Prostate gland (tissue), 2 donors: Measurements from ENCODE around the gene NAV2. TPM values are rescaled to one million over a fixed set of nuclear protein-coding genes. Genes with fewer than 3 reads are reported as not detected.

Source experiments
- DNase-seq: peaks from one replicate; pipeline ENCODE4 v3.0.0-alpha.2; 2019; ENCODE audit warnings: low spot score
- H3K27ac ChIP-seq, 2 donors: fragments of 200-600 bp; sonication (generic); 2 replicates each; pipeline ENCODE4 v1.5.1; 2017 to 2019
- H3K27me3 ChIP-seq: fragments of 200-600 bp; sonication (generic); replicated peaks from 2 replicates; pipeline ENCODE4 v1.5.1; 2019; ENCODE audit not compliant: insufficient read depth
- H3K36me3 ChIP-seq, 2 donors: fragments of 200-600 bp; sonication (generic); 1 replicate in 1 of 2; 2 replicates in 1 of 2; pipeline versions ENCODE4 v1.5.1 to v1.8.1; 2017 to 2019
- H3K4me1 ChIP-seq: fragments of 200-600 bp; sonication (generic); replicated peaks from 2 replicates; pipeline ENCODE4 v1.5.1; 2019
- H3K4me3 ChIP-seq, 2 donors: fragments of 200-600 bp; sonication (generic); 2 replicates each; pipeline ENCODE4 v1.5.1; 2017 to 2019
- H3K9me3 ChIP-seq: fragments of 200-600 bp; sonication (generic); 2 replicates; pipeline ENCODE4 v1.5.1; 2017
- POLR2A ChIP-seq: fragments of 450-650 bp; IDR thresholded peaks from one replicate; pipeline ENCODE4 v1.6.1; 2016; ENCODE audit warnings: antibody characterized with exemption, mild to moderate bottlenecking
- POLR2AphosphoS5 ChIP-seq: sonication (generic); formaldehyde crosslinking; IDR thresholded peaks from one replicate; pipeline ENCODE4 v1.6.1; 2017; ENCODE audit warnings: antibody characterized with exemption
- WGBS: methylation state at CpG from one replicate; pipeline ENCODE4 v1.1.5; 2018; 5-methylcytosine and 5-hydroxymethylcytosine counted together
- intact Hi-C: fragments of 100-400 bp; cut with DNase I; formaldehyde crosslinking; loops from one replicate; pipeline ENCODE4 v1.14.2; 2022
- total RNA-seq, 2 donors: library from RNA; depleted of rRNA; stranded (reverse); fragments of >200 nt; gene quantifications; one replicate each; pipeline ENCODE4 v1.1.0, GENCODE V29; 2016
- TF ChIP-seq, protein P1 (sequence below), 4 experiments: fragments of 200-600 bp in 2 of 4; fragments of 450-650 bp in 2 of 4; sonication (generic) in 2 of 4; IDR thresholded peaks; 1 replicate in 3 of 4; 2 replicates in 1 of 4; pipeline ENCODE4 v1.5.1; 2016 to 2019; ENCODE audit warnings: antibody characterized with exemption in 4 of 4, mild to moderate bottlenecking in 2 of 4, moderate library complexity in 2 of 4

Gene NAV2
- total RNA-seq, 2 donors from 2014 or later: 17.1 to 26.6 TPM

- Histone ChIP-seq H3K27me3 (no peaks in the 10 kb centered on the region), H3K4me1 (no peaks in the 10 kb centered on the region), H3K27ac (no peak overlapping the region), H3K9me3 (no peaks in the 10 kb centered on the region), H3K4me3 (no peak overlapping the region), H3K36me3 (no peaks in the 10 kb centered on the region)
- TF ChIP-seq POLR2A: no peak
- TF ChIP-seq, protein P1, sequence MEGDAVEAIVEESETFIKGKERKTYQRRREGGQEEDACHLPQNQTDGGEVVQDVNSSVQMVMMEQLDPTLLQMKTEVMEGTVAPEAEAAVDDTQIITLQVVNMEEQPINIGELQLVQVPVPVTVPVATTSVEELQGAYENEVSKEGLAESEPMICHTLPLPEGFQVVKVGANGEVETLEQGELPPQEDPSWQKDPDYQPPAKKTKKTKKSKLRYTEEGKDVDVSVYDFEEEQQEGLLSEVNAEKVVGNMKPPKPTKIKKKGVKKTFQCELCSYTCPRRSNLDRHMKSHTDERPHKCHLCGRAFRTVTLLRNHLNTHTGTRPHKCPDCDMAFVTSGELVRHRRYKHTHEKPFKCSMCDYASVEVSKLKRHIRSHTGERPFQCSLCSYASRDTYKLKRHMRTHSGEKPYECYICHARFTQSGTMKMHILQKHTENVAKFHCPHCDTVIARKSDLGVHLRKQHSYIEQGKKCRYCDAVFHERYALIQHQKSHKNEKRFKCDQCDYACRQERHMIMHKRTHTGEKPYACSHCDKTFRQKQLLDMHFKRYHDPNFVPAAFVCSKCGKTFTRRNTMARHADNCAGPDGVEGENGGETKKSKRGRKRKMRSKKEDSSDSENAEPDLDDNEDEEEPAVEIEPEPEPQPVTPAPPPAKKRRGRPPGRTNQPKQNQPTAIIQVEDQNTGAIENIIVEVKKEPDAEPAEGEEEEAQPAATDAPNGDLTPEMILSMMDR (IDR thresholded peaks at IDR 0.05): no peak
- no peak for TF ChIP-seq POLR2AphosphoS5
- no peak for DNase-seq
- intact Hi-C loops: loop anchor here (10.0 kb wide), 1 partner anchor 70 kb away; no protein-coding TSS in a partner anchor
Measured at GRCh38 chr11:19985111-19985510, 272.5 kb downstream of the NAV2 start.

DNA sequence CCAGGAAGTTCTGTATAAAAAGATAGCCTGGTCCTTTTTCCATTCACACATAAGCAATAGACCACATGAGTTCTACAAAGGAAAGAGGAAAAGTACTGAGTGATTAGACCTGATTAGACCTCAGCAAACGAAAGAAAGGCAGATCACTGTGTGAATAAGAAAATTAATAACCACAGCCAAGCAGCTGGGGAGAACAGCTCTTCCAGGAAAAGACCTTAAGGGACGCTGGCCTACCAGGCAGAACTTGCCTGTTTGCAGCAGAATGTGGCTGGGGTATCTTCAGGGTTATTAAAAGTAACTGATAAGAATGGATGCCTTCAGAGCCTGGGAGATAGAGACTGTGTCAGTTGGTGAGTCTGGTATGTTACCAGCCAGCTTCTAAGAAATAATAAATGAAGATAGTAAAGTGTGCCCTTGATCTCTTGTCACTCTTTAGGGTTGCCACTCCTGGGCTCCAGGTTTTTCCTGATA lies 274.7 kb downstream of the NAV2 start:
- TF ChIP-seq, protein P1 (IDR thresholded peaks at IDR 0.05): no peak
- no peak for TF ChIP-seq POLR2AphosphoS5
- TF ChIP-seq POLR2A: no peak
- Histone ChIP-seq H3K9me3 (no peaks in the 10 kb centered on the region), H3K27me3 (no peaks in the 10 kb centered on the region), H3K36me3 (no peaks in the 10 kb centered on the region), H3K4me3 (no peak overlapping the region), H3K27ac (no peak overlapping the region), H3K4me1 (no peaks in the 10 kb centered on the region)
- no peak for DNase-seq
- intact Hi-C loops: loop anchor here (10.0 kb wide), 1 partner anchor 67 kb away; no protein-coding TSS in a partner anchor
- 31% methylated on average over 2 of the region's 2 CpGs for WGBS

DNA sequence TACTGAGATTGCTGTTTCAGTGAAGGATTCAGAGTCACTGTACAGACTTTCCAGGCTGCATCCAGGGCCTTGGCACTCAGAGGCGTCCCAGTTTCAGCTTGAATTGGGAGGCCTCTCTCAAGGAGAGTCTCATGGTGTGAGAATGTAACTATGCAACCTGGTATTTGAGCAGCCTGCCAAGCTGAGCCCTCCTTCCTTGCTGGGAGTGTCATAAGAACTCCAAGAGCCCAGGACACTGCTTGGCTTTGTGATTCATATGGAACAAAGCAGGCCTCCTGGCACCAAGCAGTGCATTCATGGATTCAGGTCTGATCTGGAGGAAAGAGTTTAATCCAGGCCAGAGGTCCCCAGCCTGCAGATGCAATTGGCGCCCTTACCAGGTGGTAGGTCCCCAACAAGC lies 276.0 kb downstream of the NAV2 start:
- WGBS: 36% methylated on average over 2 of the region's 2 CpGs
- Histone ChIP-seq H3K27me3 (no peaks in the 10 kb centered on the region), H3K36me3 (no peaks in the 10 kb centered on the region), H3K9me3 (no peaks in the 10 kb centered on the region), H3K4me3 (no peak overlapping the region), H3K4me1 (no peaks in the 10 kb centered on the region), H3K27ac (no peak overlapping the region)
- TF ChIP-seq POLR2A (no peak), POLR2AphosphoS5 (peak; percentile 57)
- peak; percentile 51 for DNase-seq
- intact Hi-C loops: loop anchor here (10.0 kb wide), 1 partner anchor 66 kb away; no protein-coding TSS in a partner anchor

DNA sequence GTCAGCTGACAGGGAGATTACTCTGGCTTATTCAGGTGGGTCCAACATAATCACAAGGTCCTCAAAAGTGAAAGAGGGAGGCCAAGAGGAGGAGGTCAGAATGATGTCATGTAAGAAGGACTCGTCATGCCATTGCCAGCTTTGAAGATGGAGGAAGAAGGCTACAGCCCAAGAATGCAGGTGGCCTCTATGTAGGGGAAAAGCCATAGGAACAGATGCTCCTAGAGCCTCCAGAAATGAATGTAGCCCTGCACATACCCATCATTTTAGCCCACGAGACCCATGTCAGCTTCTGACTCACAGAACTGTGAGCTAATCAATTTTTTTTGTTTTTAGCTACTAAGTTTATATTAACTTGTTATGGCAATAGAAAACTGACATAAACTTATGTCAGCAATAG lies 276.6 kb downstream of the NAV2 start:
- WGBS: 81% methylated on average over 2 of the region's 2 CpGs
- Histone ChIP-seq H3K9me3 (no peaks in the 10 kb centered on the region), H3K4me3 (no peak overlapping the region), H3K27ac (no peak overlapping the region), H3K4me1 (no peaks in the 10 kb centered on the region), H3K27me3 (no peaks in the 10 kb centered on the region), H3K36me3 (no peaks in the 10 kb centered on the region)
- intact Hi-C loops: loop anchor here (10.0 kb wide), 1 partner anchor 66 kb away; no protein-coding TSS in a partner anchor
- DNase-seq: no peak
- TF ChIP-seq, protein P1 (IDR thresholded peaks at IDR 0.05): no peak
- TF ChIP-seq POLR2A: no peak
- TF ChIP-seq POLR2AphosphoS5: no peak

DNA sequence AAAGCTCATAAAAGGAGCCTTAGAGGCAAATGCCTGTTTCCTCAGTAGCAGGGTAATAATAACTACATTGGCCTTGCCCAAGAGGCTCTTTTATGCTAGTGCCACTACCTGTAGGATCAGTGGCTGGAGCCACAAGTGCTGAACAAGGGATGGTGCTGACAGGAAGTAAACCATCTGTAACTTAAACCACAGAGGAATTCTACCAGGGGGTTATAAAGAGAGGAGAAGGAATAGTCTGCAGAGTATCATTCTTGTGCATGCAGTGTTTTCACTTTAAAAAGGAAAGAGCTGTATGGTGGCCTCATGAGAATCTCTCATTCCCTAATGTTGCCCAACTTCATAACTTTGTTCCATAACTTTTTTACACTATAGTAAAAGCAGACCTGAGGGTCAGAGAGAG lies 279.5 kb downstream of the NAV2 start:
- H3K4me1 ChIP-seq: no peaks in the 10 kb centered on the region
- no peak overlapping the region for H3K4me3 ChIP-seq
- TF ChIP-seq POLR2AphosphoS5: no peak
- no peak for DNase-seq
- no peaks in the 10 kb centered on the region for H3K9me3 ChIP-seq
- H3K27me3 ChIP-seq: no peaks in the 10 kb centered on the region
- intact Hi-C loops: no loop called here
- H3K36me3 ChIP-seq: no peaks in the 10 kb centered on the region
- H3K27ac ChIP-seq: no peak overlapping the region

DNA sequence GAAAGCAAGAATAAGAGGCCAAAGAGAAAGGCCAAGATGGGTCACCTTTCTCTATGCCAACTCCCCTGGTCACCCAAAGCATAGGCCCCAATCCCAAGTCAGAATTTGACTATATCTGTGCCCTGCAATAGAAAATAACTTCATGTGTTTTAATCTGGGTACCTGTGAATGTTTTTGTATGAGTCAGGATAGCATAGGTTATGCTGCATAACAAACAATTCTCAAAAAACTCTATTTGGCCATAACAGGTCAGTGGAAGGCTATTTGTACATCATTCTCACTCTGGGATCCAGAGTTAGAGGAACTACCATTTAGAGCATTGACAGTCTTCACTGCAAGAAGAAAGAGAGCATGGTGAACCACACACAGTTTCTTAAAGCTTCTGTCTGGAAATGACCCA lies 280.4 kb downstream of the NAV2 start:
- Histone ChIP-seq H3K27me3 (no peaks in the 10 kb centered on the region), H3K9me3 (no peaks in the 10 kb centered on the region), H3K4me1 (no peaks in the 10 kb centered on the region), H3K36me3 (no peaks in the 10 kb centered on the region), H3K27ac (no peak overlapping the region), H3K4me3 (no peak overlapping the region)
- DNase-seq: no peak
- TF ChIP-seq, protein P1 (IDR thresholded peaks at IDR 0.05): no peak
- TF ChIP-seq POLR2A (no peak), POLR2AphosphoS5 (no peak)
- intact Hi-C loops: no loop called here
